ENCODE measurements around the gene NTM. TPM values are rescaled to one million over a fixed set of nuclear protein-coding genes. Genes with fewer than 3 reads are reported as not detected.

The NTM gene
- total and polyA plus RNA-seq, 2 of the 8 experiments (the other 6 are each of a cell fraction or from before 2014, with no cell fraction given), result 13.4 to 20.0 TPM

GRCh38 chr11:131503017-131503416 lies 132.6 kb downstream of the NTM start (continued):
- TF ChIP-seq CHD7 (IDR thresholded peaks at IDR 0.05; ENCODE audit: insufficient replicate concordance, low read length) (no peak), CBX8 (IDR thresholded peaks at IDR 0.05; ENCODE audit: borderline replicate concordance, low read depth, low read length) (no peak), ATF2 (IDR thresholded peaks at IDR 0.05; ENCODE audit: low read length) (no peak), MAX (IDR thresholded peaks at IDR 0.05) (no peak), RBBP5 (IDR thresholded peaks at IDR 0.05; ENCODE audit: borderline replicate concordance, low read depth, low read length) (no peak), POU5F1 (IDR thresholded peaks at IDR 0.05; ENCODE audit: low read depth, low read length) (no peak)
